NCI-H1417 treated with DMSO at 0.1 percent for 48 hours (cell line): ENCODE results near the gene UTP15.

Experiments used
- DNase-seq: peaks from one replicate; lab custom pipeline; 2025; lab: John Stamatoyannopoulos, UW

Gene UTP15

DNA sequence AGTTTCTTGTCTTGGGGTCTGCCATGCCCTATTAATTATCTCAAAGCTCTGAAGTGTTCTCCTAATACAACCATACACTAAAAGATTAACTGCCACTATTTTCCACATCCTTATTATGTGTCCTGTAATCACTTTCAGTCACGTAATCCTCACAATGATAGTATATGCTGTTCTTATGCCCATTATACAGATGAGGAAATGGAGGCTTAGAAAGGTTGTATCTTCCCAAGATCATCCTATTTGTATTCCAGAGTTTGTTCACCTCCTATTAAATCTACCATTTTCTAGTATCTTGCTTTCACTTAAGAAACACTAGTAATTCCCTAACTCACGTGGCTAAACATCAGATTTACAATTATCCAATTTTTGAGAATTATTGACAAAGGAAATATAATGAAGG lies 57.5 kb downstream of the UTP15 start:
- no peak for DNase-seq

DNA sequence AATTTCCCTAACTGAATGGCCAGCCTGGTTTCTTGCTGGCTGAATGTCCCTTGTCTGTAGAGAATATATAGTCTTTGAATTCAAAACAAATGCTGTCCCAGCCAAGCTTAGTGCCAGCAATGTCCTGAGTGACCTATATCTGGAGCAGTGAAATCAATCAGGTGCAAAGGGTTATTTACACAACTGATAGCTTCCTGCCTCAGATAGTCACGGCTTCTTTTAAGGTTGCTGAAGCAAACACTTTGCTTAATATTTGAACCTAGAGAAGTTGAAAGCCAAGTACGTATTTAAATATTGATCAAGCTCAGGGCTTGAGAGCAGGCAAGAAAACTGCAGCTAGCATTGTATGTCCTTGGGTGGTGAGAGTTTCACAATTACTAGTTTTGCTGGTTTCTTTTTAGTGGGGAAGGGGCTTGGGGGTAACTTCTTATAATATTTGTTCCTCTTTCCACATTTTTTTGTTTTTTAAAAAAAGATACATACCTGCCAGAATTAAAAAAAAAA lies 58.4 kb downstream of the UTP15 start:
- no peak for DNase-seq

DNA sequence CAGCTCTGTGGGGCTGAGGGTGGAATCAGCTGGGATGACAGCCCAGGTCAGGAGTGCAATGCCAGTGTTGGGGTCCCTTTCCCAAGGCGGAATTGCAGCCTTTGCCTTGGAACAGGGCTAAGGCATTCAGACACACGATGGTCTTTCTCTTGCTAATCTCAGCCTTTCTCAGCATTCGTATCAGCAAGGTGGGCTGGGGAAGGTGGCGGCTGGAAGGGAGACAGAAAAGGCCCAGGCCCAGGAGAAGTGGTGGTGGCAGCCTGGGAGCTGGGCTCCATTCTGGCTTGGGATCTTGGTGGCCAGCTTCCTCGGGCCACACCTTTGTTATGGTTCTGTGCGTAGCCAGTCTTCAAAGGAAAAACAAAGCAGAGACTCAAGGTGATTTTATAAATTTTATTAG lies 59.3 kb downstream of the UTP15 start:
- DNase-seq = no peak

DNA sequence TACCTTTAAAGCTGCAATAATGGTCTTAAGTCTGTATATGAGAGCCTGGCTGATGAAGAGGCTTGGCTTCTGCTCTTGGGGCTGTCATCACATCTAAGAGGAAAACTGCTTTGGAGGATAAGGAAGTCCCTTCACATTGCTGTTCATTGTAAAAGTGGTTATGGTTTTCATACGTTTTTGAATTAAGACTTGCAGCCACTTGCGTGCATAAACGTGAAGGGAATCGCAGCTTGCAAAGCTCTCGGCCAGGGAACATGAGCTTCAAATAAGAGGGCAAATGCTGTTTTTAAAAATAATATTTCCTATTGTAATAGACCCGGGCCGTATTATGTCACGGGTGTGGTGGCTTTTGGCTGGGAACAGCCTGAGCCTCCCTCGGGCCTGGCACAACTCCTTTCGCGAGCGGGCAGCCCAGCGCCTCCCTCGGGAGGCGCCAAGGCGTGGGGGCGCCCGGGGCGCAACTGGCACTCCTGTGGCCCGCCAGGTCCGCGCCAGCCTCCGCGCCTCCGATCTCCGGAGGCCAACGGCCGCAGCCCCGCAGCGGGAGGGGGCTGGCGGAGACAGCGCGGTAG lies 59.9 kb downstream of the UTP15 start:
- DNase-seq = no peak

DNA sequence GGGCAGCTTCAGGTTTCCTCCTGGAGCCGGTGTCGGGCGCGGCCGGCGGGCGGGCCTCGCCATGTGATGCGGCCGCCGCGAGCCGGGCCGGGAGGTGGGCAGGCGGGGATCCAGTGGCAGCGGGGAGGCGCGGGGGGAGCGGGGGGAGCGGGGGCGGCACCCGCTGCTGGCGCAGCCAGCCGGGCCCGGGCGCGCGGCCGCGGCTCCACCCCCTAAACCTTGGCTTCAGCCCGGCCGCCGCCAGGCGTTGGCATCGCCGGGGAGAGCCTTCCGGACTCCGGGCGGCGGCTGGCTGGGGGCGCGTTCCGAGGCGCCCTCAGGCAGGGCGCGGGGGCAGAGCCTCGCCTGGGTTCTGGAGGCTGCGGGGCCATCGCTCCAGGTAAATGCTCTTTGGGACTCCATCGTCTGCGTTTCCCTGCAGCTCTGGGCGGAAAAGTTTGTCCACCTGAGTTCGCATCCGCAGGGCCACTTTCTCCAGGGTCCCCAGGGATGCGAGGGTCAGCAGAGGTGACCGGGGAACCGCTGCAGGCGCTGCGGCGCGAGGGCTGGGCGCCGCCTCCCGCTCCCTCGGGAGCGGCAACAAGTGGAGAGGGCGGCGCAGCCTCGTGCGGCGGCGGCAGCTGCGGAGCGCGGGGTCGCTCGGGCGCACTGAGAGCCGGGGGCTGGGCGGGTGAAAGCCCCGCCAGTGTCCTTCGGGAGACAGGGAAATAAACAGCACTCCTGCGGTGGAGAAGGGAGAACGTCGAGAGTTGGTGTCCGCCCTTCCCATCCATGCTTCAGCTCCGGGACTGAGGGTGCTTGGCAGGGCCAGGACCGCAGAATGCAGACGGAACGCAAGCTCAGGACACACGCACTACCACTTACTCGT lies 60.6 kb downstream of the UTP15 start, which contains the start of gene ARHGEF28:
Gene ARHGEF28, plus strand, starts transcription at position 253 of the 868 bp plus-strand sequence. CDS start 58,656 bp downstream, outside the sequence.
- DNase-seq = no peak

DNA sequence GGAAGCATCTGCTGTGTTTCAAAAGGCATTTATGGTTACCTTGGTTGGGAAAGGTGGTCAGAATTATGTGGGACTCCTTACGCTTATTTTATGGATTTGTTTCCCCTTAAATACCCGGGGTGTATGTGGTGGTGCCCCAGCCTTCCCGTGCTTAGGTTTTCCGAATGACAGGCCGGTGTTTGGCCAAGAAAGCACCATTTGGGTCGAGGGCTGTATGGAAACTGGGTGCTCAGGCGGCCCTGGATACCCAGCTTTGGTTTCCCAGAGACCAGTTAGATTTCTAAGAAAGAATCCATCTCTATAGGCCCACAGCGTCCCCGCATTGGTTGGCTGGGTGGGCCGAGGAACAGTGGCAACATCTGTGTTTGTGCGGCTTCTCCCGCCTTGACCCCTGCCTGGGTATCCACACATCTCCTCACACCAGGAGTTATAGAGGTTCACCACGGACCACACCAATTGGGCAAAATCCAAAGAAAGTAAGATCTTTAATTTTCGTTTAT lies 61.3 kb downstream of the UTP15 start:
- DNase-seq = no peak

DNA sequence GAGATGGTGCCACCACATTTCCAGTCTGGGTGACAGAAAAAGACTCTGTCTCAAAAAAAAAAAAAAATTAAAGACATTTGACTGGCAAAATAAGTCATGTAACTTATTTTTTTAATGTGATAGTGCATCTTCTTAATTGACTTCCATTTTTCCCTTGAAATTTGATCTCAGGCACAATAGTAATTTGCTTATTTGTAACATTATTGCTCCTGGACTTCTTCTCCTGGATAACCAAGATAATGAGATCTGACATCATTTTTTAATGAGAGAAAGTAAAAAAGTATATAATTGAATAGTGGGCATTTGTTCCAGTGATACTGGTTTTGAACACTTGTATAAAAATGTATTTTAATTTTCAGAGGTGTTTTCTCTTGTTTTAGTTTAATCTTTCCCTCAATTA lies 63.9 kb downstream of the UTP15 start:
- DNase-seq = no peak

DNA sequence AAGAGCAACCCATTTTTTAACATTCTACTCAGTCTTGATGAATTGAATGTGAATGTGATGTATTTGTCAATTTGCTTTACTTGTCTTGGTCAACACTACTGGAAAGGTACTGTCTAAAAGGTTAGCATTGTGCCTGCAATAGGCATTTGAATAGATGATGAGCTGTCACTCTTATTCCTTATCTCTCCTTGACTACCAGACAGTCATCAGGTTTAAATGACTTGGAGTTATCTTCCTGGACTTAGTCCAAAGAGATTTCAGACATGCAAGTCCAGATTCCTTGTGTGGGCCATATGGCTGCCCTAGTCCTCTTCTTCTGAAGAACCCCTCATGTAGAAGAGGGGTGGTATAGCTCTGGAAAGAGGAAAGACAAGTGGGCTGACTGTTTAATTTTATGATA lies 65.2 kb downstream of the UTP15 start:
- DNase-seq = no peak

DNA sequence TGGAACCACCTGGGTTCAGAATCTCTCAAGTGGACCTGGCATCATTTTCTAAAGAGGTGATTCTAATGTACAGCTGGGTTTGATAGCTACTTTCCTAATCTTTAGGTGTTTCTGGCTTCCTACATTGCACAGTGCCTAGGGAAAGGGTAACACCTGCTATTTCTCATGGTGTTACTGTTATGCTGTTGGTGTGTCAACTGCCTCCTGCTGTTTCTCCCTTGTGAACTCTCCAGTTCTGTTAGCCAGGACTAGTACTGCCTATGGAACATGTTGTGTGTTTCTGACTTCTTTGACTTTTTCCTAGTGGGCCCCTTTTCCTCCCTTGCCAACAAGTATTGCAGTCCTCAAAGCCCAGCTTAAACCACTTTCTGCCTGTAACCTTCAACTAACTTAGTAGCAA lies 66.0 kb downstream of the UTP15 start:
- DNase-seq = no peak
